ENCODE results near the gene GCAT.

The GCAT gene

DNA sequence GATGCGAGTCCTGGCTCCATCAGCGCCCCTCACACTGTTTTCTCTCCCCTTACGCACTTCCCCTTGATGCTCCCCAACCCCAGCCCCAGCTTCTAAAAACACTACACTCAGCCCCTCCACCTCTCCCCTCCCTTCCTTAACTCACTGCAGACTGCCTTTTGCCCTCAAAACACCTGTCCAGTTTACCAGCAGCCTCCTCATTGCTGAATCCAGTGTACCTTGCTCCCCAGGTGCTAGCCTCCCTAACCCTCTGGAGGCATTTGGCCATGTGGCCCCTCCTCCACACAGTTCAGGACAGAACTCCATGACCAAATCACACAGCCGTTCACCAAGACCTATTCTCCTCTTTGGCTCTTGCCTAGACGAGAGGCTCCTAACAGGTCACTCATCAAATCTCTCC, 12.6 kb downstream of the GCAT start:
- DNase-seq (ENCODE audit: low spot score), result no peak

DNA sequence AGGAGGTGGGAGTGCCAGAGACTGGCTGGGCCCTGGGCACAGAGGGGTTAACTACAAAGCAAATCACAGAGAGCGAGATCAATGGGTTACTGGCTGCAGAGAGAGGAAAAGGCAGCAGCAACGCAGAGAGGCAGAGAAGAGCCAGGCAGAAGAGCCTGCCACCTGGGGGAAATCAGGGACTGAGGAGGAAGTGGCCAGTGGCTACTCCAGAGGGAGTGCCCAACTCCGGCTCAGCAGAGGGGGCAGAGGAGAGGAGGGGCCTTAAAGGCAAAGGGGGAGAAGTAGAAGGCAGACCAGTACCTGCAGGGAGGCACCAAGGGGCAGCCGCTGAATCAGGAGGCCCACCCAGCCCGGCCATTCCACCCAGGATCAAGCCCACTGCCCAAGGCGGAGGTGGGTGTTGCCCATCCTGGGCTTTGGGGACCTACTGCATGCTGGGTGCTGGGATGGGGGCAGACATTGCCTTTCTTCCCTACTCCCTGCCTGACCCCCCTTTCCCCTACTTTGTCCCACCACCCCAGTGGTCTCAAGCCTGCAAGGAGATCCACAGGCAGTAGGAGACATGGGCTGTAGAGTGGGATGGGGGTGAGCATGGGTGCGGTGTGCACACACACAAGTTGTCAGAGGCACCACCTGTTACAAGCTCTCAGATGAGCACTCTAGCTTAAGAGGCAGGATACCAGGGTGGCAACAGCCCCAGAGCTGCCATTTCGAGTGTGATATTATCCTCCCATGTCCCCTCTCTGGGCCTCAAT, 14.5 kb downstream of the GCAT start:
- H3K4me3 ChIP-seq, result no peak overlapping the region
- no peak for DNase-seq (ENCODE audit: low spot score)
- no peak overlapping the region for H3K27ac ChIP-seq
- TF ChIP-seq, protein P1, sequence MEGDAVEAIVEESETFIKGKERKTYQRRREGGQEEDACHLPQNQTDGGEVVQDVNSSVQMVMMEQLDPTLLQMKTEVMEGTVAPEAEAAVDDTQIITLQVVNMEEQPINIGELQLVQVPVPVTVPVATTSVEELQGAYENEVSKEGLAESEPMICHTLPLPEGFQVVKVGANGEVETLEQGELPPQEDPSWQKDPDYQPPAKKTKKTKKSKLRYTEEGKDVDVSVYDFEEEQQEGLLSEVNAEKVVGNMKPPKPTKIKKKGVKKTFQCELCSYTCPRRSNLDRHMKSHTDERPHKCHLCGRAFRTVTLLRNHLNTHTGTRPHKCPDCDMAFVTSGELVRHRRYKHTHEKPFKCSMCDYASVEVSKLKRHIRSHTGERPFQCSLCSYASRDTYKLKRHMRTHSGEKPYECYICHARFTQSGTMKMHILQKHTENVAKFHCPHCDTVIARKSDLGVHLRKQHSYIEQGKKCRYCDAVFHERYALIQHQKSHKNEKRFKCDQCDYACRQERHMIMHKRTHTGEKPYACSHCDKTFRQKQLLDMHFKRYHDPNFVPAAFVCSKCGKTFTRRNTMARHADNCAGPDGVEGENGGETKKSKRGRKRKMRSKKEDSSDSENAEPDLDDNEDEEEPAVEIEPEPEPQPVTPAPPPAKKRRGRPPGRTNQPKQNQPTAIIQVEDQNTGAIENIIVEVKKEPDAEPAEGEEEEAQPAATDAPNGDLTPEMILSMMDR (IDR thresholded peaks at IDR 0.05), result no peak

More for the DNA sequence above, 12.6 kb downstream of the GCAT start:
- TF ChIP-seq, protein P1 (IDR thresholded peaks at IDR 0.05), result no peak
- Histone ChIP-seq H3K4me3 (no peak overlapping the region), H3K27ac (no peak overlapping the region)

DNA sequence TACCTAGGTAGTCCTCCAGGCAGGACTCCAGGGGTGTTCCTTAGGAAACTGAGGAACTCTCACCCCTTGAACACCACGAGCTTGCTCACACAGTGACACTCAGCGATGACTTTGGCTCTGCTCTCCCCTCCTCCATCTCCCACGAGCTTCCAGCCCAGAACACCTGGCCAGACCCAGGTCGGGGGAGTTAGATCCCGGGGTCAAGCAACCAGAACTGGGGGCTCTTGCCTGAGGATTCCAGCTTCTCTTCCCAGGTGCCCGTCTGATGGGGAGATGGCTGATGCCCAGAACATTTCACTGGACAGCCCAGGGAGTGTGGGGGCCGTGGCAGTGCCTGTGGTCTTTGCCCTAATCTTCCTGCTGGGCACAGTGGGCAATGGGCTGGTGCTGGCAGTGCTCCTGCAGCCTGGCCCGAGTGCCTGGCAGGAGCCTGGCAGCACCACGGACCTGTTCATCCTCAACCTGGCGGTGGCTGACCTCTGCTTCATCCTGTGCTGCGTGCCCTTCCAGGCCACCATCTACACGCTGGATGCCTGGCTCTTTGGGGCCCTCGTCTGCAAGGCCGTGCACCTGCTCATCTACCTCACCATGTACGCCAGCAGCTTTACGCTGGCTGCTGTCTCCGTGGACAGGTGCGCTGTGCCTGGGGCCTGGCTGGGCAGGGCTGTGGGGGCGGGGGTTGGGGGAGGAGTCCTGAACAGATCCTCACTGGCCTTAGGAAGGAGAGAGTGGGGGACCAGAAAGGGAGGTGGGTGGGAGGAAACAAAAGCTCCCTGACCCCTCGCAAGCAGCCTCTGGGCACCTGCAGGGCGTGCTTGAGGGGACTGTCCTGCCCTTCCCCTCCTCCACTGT, 15.6 kb downstream of the GCAT start, which contains the start of gene GALR3:
Gene GALR3 (plus strand): TSS at position 249 of the 852 bp plus-strand sequence. CDS start 25 bp downstream, at position 274.
- no peak within 1 kb of the TSS for H3K4me3 ChIP-seq

DNA sequence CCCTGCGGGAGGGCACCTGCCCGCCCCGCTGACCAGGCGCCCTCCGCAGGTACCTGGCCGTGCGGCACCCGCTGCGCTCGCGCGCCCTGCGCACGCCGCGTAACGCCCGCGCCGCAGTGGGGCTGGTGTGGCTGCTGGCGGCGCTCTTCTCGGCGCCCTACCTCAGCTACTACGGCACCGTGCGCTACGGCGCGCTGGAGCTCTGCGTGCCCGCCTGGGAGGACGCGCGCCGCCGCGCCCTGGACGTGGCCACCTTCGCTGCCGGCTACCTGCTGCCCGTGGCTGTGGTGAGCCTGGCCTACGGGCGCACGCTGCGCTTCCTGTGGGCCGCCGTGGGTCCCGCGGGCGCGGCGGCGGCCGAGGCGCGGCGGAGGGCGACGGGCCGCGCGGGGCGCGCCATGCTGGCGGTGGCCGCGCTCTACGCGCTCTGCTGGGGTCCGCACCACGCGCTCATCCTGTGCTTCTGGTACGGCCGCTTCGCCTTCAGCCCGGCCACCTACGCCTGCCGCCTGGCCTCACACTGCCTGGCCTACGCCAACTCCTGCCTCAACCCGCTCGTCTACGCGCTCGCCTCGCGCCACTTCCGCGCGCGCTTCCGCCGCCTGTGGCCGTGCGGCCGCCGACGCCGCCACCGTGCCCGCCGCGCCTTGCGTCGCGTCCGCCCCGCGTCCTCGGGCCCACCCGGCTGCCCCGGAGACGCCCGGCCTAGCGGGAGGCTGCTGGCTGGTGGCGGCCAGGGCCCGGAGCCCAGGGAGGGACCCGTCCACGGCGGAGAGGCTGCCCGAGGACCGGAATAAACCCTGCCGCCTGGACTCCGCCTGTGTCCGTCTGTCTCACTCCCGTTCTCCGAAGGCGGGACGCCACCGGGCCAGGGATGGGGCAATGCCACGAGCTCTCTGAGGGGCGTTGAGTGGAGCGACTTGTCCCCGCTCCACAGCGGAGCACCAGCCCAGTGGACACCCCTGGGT, 17.2 kb downstream of the GCAT start:
- TF ChIP-seq, protein P1 (IDR thresholded peaks at IDR 0.05), result no peak
- H3K27ac ChIP-seq, result no peak overlapping the region

More for the DNA sequence above, 15.6 kb downstream of the GCAT start, which contains the start of gene GALR3:
- no peak within 1 kb of the TSS for H3K27ac ChIP-seq
- TF ChIP-seq, protein P1 (IDR thresholded peaks at IDR 0.05), result no peak
- DNase-seq (ENCODE audit: low spot score), result no peak

DNA sequence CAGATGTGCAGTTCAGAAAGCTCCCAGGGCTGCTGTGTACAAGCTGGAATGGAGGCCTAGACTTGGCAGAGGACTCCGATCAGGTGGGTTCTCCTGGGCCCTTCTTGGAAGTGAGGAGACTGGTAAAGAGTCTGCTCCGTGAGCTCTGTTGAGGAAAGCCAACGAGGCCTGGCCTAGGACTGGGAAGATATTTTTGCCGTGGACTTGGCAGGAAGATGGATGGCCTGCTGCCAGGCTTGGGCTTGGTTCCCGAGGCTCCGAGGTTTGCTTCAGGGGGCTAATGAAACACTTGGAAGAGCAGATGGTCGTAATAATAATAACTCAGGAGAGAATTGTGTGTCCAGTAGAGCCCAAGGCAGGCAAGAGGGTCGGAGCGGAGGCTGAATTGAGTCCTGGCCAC, 19.3 kb downstream of the GCAT start:
- TF ChIP-seq, protein P1 (IDR thresholded peaks at IDR 0.05), result no peak
- Histone ChIP-seq H3K27ac (peak overlapping the region; percentile 16 to 47), H3K4me3 (no peak overlapping the region)
- DNase-seq (ENCODE audit: low spot score), result no peak

More for the DNA sequence above, 17.2 kb downstream of the GCAT start:
- no peak for DNase-seq (ENCODE audit: low spot score)
- peak overlapping the region; percentile 65 for H3K4me3 ChIP-seq

DNA sequence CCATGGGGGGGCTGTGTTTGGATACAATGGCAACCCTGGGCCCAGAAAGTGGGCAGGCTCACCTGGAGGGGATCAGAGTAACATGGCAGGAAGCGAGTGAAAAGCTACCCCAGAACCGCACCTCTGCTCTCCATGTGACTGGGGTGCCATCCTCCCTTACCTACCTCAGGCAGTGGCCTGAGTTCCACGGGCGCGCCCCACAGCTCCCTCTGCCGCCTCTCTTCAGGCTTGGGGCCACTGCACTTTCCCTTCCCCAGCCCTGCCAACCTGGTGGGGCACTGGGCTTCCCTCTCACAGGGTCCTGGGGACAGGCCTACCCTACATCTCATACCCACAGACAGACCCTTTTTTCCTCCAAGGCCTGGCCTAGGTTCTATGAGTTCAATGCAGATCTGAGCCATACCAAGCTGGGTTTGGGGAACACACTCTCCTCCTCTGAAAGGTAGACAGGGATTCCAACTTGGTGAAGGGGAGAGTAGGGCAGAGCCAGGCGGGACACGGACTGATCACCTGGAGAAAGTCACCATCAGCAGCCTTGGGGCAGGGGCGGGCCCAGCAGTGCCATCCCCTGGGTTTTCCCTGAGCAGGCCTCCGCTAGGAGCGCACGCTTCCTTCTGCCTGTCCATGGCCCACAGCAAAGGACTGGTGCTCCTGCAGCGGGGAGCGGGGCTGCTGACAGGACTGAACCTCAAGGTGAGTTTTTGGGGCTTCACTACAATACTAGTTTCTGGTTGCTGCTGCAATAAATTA, 22.5 kb downstream of the GCAT start:
- DNase-seq (ENCODE audit: low spot score), result no peak
- no peak overlapping the region for H3K4me3 ChIP-seq
- H3K27ac ChIP-seq, result no peak overlapping the region
- TF ChIP-seq, protein P1 (IDR thresholded peaks at IDR 0.05), result no peak

Data from coronary artery (tissue), 2 donors.